Measurements from ENCODE around the gene VSIG1. TPM values are rescaled to one million over a fixed set of nuclear protein-coding genes. Genes with fewer than 3 reads are reported as not detected.

Gene VSIG1
- total RNA-seq, 1 donor from 2014 or later = 0.73 TPM

DNA sequence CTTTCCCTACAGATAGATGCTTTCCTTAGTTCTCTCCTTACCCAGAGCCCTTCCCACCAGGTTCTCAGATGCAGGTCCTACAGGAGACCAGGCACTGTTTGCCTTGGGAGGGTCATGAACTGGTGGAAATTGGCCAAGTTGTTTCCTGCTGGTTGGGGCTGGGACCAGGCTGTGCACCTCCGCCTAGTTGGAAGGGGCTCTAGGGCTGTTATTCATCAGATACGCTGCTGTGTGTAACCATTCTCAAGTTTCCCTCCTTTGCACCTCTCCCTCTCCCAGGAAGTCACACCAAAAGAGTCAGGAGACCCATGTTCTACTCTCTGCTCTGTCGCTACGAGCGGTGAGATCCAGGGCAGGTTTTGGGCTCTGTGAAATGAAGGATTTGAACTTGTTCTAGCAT is 11.9 kb upstream of the VSIG1 start:
- H3K36me3 Mint-ChIP-seq (ENCODE audit: low read depth) = no peaks in the 10 kb centered on the region
- H3K4me1 Mint-ChIP-seq (ENCODE audit: low read depth) = no peaks in the 10 kb centered on the region
- no peak overlapping the region for H3K27ac Mint-ChIP-seq
- intact Hi-C loops (cut with micrococcal nuclease) = no loop called here
- peaks cover 4% of the 10 kb centered on the region for H3K27me3 Mint-ChIP-seq (ENCODE audit: insufficient read depth)
- H3K4me3 Mint-ChIP-seq = no peak overlapping the region
- DNase-seq (ENCODE audit: low spot score) = no peak
- H3K9me3 Mint-ChIP-seq = no peaks in the 10 kb centered on the region

DNA sequence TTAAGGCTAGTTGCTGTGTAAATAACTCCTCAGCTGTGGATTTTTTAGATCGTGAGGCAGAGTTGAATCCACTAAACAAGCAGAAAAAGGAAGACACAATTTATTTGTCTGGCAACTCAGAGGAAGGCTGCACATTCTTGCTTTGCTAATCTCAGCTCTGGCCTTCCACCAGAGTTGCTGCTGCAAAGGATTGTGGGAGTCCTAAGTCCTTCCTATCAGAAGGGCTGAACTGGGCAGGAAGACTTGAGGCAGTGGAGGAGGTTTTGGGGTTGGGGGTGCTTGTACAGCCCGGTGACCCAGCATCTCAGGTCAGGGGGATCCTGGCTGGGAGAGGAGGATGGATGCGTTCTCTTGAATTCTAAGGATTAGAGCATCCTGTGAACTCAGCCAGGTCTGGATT is 11.0 kb upstream of the VSIG1 start:
- no peak overlapping the region for H3K27ac Mint-ChIP-seq
- intact Hi-C loops (cut with micrococcal nuclease) = no loop called here
- DNase-seq (ENCODE audit: low spot score) = no peak
- H3K4me1 Mint-ChIP-seq (ENCODE audit: low read depth) = no peaks in the 10 kb centered on the region
- no peak overlapping the region for H3K4me3 Mint-ChIP-seq
- H3K36me3 Mint-ChIP-seq (ENCODE audit: low read depth) = no peaks in the 10 kb centered on the region
- peaks cover 4% of the 10 kb centered on the region for H3K27me3 Mint-ChIP-seq (ENCODE audit: insufficient read depth)
- no peaks in the 10 kb centered on the region for H3K9me3 Mint-ChIP-seq

DNA sequence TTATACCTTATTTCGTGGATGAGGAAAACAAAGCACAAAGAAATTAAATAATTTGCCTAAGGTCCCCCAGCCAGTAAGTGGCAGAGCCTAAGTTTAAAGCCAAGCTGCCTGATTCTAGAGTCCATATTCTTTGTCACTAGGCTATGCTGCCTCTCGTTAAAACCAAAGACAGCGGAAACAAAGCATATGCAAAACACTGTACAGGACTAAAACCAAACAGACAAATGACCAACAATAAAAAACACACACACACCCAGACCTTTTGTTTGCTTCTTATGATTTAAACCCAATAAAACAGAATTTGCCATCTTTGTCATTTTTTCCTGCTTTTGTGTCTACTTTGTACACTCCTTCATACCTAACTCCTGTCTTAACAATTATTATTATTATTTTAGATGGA is 10.1 kb upstream of the VSIG1 start:
- H3K9me3 Mint-ChIP-seq = no peaks in the 10 kb centered on the region
- H3K27ac Mint-ChIP-seq = no peak overlapping the region

DNA sequence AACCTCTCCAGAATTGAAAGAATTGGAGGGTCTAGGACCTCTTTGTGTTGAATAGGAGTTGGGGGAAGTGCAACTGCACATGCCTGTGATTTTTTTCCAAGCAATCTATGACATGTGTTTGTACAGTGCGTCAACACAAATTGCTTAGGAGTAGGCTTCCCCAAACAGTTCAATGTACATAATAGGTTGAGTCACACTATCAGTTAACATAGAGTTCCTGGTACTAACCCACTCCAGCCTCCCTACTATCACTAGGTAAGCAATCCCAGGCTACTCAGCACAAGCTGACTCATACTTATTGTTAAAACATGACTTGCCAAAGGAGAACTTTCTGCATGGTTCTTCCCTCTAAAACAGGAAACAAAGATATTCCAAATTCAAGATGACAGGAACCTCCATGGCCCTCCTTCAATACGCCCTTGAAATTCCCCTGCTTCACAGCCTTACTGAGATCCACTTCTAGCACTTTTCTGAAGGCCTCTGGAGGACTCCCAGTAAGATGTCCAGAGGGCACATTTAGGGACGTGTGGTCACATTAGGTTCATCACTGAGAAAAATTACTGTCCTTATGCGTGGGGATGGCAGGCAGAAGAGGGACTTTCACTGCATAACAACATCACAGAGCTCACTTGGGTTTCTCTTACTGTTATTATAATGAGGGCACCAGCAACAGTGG is 8.4 kb upstream of the VSIG1 start:
- no peaks in the 10 kb centered on the region for H3K9me3 Mint-ChIP-seq
- H3K4me3 Mint-ChIP-seq = no peak overlapping the region
- no peak for DNase-seq (ENCODE audit: low spot score)
- no peak overlapping the region for H3K27ac Mint-ChIP-seq
- peaks cover 4% of the 10 kb centered on the region for H3K27me3 Mint-ChIP-seq (ENCODE audit: insufficient read depth)
- intact Hi-C loops (cut with micrococcal nuclease) = no loop called here
- H3K4me1 Mint-ChIP-seq (ENCODE audit: low read depth) = no peaks in the 10 kb centered on the region
- no peaks in the 10 kb centered on the region for H3K36me3 Mint-ChIP-seq (ENCODE audit: low read depth)

More for the DNA sequence above, 10.1 kb upstream of the VSIG1 start:
- peaks cover 4% of the 10 kb centered on the region for H3K27me3 Mint-ChIP-seq (ENCODE audit: insufficient read depth)
- H3K36me3 Mint-ChIP-seq (ENCODE audit: low read depth) = no peaks in the 10 kb centered on the region
- H3K4me3 Mint-ChIP-seq = no peak overlapping the region
- intact Hi-C loops (cut with micrococcal nuclease) = no loop called here
- DNase-seq (ENCODE audit: low spot score) = no peak
- no peaks in the 10 kb centered on the region for H3K4me1 Mint-ChIP-seq (ENCODE audit: low read depth)

DNA sequence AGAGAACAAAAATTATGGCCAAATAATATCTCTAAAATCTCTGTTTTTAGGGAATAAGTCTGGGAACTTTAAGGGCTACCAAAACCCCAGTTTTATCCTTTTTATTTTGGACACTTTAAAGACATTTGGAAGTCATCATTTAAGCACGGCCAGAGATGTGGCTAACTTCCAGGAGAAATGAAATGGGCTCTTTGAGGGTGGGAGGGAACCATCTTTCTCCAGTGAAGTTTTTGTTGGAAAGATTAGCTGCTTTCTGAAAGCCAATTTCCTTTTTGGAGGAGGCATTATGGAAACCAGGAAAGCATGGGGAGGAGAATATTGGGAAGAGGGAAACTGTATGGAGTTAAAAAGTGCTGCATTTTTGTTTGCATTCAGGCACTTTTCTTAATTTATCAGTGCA is 4.8 kb downstream of the VSIG1 start:
- no peak overlapping the region for H3K27ac Mint-ChIP-seq
- H3K4me1 Mint-ChIP-seq (ENCODE audit: low read depth) = no peaks in the 10 kb centered on the region
- H3K36me3 Mint-ChIP-seq (ENCODE audit: low read depth) = no peaks in the 10 kb centered on the region
- peaks cover 2% of the 10 kb centered on the region for H3K27me3 Mint-ChIP-seq (ENCODE audit: insufficient read depth)
- no peak for DNase-seq (ENCODE audit: low spot score)
- H3K4me3 Mint-ChIP-seq = no peak overlapping the region
- intact Hi-C loops (cut with micrococcal nuclease) = no loop called here
- no peaks in the 10 kb centered on the region for H3K9me3 Mint-ChIP-seq

DNA sequence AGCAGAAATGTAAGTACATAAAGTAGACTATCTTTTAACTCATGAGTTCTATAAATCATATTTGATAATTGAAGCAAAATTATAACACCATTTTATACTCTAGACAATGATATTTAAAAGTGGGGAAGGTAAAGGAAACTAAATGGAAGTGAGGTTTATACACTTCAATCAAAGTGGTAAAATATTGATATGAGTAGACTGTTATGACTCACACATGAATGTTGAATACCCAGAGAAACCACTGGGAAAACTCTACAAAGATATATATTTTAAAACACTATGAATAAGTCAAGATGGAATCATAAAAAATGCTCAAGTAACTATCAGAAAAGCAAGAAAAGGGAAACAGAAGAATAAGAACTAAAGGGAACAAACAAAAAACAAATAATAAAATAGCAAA is 8.4 kb downstream of the VSIG1 start:
- Mint-ChIP-seq H3K9me3 (no peaks in the 10 kb centered on the region), H3K27me3 (ENCODE audit: insufficient read depth) (peaks cover 10% of the 10 kb centered on the region), H3K4me1 (ENCODE audit: low read depth) (no peaks in the 10 kb centered on the region), H3K27ac (no peak overlapping the region), H3K4me3 (no peak overlapping the region), H3K36me3 (ENCODE audit: low read depth) (no peaks in the 10 kb centered on the region)
- intact Hi-C loops (cut with micrococcal nuclease) = no loop called here
- no peak for DNase-seq (ENCODE audit: low spot score)

DNA sequence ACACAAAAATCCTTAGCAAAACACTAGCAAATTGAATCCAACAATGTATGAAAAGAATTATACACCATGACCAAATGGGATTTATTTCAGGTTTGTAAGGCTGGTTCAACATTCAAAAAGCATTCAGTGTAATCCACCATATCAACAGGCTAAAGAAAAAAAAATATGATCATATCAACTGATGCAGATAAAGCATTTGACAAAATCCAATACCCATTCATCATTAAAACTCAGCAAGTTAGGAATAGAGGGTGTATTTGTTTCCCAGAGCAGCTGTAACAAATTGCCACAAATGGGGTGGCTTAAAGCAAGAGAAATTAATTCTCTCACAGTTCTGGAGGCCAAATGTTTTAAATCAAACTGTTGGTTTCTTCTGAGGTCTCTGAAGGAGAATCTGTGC is 10.7 kb downstream of the VSIG1 start:
- no peak for DNase-seq (ENCODE audit: low spot score)
- no peaks in the 10 kb centered on the region for H3K4me1 Mint-ChIP-seq (ENCODE audit: low read depth)
- no peaks in the 10 kb centered on the region for H3K9me3 Mint-ChIP-seq
- H3K27ac Mint-ChIP-seq = no peak overlapping the region
- H3K27me3 Mint-ChIP-seq (ENCODE audit: insufficient read depth) = peaks cover 13% of the 10 kb centered on the region
- H3K36me3 Mint-ChIP-seq (ENCODE audit: low read depth) = no peaks in the 10 kb centered on the region
- intact Hi-C loops (cut with micrococcal nuclease) = no loop called here
- no peak overlapping the region for H3K4me3 Mint-ChIP-seq

DNA sequence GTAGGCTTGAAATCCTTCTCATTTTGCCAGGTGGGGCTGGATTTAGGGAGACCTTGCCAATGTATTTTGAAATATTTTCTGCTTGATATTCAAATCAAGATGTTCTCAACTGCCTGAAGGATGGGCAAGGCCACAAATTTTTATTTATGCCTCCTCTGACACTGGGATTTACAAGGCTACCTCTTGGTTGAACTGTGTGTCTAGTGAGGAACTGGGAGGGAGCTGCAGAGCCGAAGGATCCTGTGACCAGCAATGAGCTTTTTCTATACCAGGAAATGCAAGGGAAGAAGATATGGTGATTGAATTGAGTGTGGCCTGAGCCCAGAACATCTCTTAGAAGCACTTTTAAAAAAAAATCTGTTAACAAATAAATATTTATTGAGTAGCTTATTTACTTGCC is 14.9 kb downstream of the VSIG1 start:
- Mint-ChIP-seq H3K9me3 (no peaks in the 10 kb centered on the region), H3K4me1 (ENCODE audit: low read depth) (no peaks in the 10 kb centered on the region), H3K36me3 (ENCODE audit: low read depth) (no peaks in the 10 kb centered on the region), H3K4me3 (no peak overlapping the region), H3K27ac (no peak overlapping the region), H3K27me3 (ENCODE audit: insufficient read depth) (peaks cover 11% of the 10 kb centered on the region)
- DNase-seq (ENCODE audit: low spot score) = no peak
- intact Hi-C loops (cut with micrococcal nuclease) = no loop called here

DNA sequence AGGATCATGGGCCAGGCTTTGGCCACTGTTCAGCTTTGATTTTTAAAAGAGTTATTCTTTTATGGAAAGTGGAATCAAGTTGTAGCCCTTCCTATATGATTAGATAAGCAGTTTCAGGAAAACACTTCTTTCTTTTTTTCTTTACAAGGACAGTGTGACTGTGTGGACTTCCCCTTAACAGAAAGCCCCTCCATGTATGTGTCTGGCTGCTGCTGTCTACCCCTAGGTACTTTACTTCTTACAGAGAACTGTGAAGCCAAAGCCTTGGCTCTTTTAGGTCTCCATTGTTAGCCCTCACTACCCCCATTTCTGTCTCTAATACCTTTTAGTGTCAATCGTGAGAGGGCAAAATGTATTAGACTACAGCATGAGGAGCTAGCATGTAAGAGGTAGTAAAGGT is 19.1 kb downstream of the VSIG1 start:
- DNase-seq (ENCODE audit: low spot score) = no peak
- no peaks in the 10 kb centered on the region for H3K36me3 Mint-ChIP-seq (ENCODE audit: low read depth)
- no peaks in the 10 kb centered on the region for H3K9me3 Mint-ChIP-seq
- peaks cover 5% of the 10 kb centered on the region for H3K27me3 Mint-ChIP-seq (ENCODE audit: insufficient read depth)
- H3K4me1 Mint-ChIP-seq (ENCODE audit: low read depth) = no peaks in the 10 kb centered on the region
- no peak overlapping the region for H3K4me3 Mint-ChIP-seq
- H3K27ac Mint-ChIP-seq = no peak overlapping the region
- intact Hi-C loops (cut with micrococcal nuclease) = no loop called here

DNA sequence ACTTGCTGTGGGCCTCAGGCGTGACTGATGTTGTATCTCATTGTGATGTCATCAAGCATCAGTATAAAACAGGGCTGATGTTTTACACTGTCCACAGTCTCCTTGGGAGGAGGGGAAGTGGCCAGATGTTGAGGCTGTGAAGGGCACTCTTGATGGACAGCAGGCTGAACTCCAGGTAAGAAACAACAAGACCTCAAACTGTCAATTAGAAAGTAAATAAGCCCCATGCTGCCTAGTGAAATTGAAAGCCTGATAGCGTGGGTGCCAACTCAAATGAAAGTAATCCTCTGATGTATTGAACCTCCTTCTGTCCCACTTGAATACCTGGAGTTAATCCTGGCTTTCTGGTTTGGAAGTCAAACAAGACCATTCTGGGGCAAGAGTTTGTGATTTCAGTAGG is 19.7 kb downstream of the VSIG1 start:
- intact Hi-C loops (cut with micrococcal nuclease) = no loop called here
- DNase-seq (ENCODE audit: low spot score) = no peak
- no peak overlapping the region for H3K27ac Mint-ChIP-seq
- H3K9me3 Mint-ChIP-seq = no peaks in the 10 kb centered on the region
- no peaks in the 10 kb centered on the region for H3K36me3 Mint-ChIP-seq (ENCODE audit: low read depth)
- peaks cover 6% of the 10 kb centered on the region for H3K27me3 Mint-ChIP-seq (ENCODE audit: insufficient read depth)
- no peak overlapping the region for H3K4me3 Mint-ChIP-seq
- H3K4me1 Mint-ChIP-seq (ENCODE audit: low read depth) = no peaks in the 10 kb centered on the region

DNA sequence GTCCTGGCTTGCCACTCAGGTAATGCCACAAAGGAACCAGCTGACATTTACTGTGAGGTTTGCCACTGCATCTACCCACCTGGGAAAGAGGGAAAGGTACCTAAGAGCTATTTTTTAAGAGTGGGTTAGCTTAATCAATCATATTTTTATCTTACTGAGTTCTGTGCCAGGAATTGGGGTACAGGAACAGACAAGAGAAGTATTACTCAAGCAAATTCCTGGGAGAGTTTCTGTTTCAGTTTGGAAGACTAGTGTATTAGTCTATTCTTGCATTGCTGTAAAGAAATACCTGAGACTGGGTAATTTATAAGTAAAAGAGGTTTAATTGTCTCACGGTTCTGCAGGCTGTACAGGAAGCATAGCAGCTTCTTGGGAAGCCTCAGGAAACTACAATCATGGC is 23.3 kb downstream of the VSIG1 start:
- no peaks in the 10 kb centered on the region for H3K4me1 Mint-ChIP-seq (ENCODE audit: low read depth)
- H3K9me3 Mint-ChIP-seq = no peaks in the 10 kb centered on the region
- H3K4me3 Mint-ChIP-seq = no peak overlapping the region
- H3K27ac Mint-ChIP-seq = no peak overlapping the region
- DNase-seq (ENCODE audit: low spot score) = no peak
- intact Hi-C loops (cut with micrococcal nuclease) = no loop called here
- H3K27me3 Mint-ChIP-seq (ENCODE audit: insufficient read depth) = peaks cover 6% of the 10 kb centered on the region
- H3K36me3 Mint-ChIP-seq (ENCODE audit: low read depth) = no peaks in the 10 kb centered on the region

DNA sequence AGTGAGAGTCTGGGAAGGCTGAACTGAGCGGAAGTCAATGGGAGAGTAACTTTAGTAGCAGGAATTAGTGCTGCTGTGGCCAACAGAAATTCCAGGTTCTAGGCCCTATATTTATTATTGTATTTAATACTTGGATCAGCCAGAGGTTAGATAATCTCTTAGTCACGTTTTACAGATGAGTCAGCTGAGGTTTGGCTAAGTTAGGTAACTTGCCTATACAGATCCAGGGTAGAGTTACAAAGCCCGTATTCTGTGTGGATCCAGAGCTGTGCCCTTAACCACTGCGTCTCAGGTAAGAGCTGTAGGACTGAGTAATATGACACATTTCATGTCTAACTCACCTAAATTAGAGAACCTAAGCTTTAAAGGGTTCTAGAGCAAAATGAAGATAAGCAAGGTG is 26.0 kb downstream of the VSIG1 start:
- H3K36me3 Mint-ChIP-seq (ENCODE audit: low read depth) = no peaks in the 10 kb centered on the region
- peaks cover 6% of the 10 kb centered on the region for H3K27me3 Mint-ChIP-seq (ENCODE audit: insufficient read depth)
- DNase-seq (ENCODE audit: low spot score) = no peak
- H3K4me3 Mint-ChIP-seq = no peak overlapping the region
- intact Hi-C loops (cut with micrococcal nuclease) = loop anchor here (5.0 kb wide), 1 partner anchor 414 kb away; no protein-coding TSS in a partner anchor
- H3K4me1 Mint-ChIP-seq (ENCODE audit: low read depth) = no peaks in the 10 kb centered on the region
- H3K9me3 Mint-ChIP-seq = no peaks in the 10 kb centered on the region
- no peak overlapping the region for H3K27ac Mint-ChIP-seq

DNA sequence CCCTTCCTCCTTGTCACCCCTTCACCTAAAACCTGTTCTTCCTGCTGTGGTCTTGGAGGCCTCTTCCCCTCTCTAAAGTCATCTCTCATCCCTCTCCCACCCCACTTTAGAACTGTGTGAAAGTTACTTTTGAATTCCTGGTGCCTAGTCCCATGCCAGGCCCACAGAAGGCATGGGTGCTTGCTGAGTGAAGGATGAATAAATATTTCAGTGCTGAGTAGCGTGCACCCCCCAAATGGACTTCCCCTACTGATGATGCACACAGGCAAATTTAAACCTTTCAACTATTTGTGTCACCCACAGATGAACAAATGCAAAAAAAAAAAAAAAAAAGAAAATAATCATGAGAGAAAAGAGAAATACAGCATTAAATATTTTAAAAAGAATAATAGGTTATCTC is 26.7 kb downstream of the VSIG1 start:
- no peaks in the 10 kb centered on the region for H3K9me3 Mint-ChIP-seq
- H3K4me1 Mint-ChIP-seq (ENCODE audit: low read depth) = no peaks in the 10 kb centered on the region
- H3K27ac Mint-ChIP-seq = no peak overlapping the region
- intact Hi-C loops (cut with micrococcal nuclease) = loop anchor here (5.0 kb wide), 1 partner anchor 414 kb away; no protein-coding TSS in a partner anchor
- H3K36me3 Mint-ChIP-seq (ENCODE audit: low read depth) = no peaks in the 10 kb centered on the region
- DNase-seq (ENCODE audit: low spot score) = no peak
- H3K27me3 Mint-ChIP-seq (ENCODE audit: insufficient read depth) = peaks cover 6% of the 10 kb centered on the region
- H3K4me3 Mint-ChIP-seq = no peak overlapping the region

DNA sequence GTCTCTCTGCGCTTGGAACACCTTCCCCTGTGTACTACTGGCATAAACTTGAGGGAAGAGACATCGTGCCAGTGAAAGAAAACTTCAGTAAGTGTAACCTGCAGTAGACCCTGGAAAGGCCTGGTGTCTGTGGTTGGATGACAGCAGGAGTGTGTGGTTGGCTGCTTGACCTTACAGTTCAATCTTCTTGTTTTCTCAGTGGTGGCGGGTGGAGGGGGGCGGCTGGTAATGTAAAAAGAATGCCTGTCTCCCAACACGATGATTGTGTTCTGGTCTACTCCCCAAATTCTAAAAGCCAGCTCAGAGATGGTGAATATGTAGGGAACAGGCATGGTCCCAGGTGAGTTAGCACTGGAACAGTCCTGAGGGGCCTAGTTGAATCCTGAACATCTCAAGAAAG is 27.9 kb downstream of the VSIG1 start:
- Mint-ChIP-seq H3K4me3 (no peak overlapping the region), H3K36me3 (ENCODE audit: low read depth) (no peaks in the 10 kb centered on the region), H3K27ac (no peak overlapping the region), H3K9me3 (no peaks in the 10 kb centered on the region), H3K27me3 (ENCODE audit: insufficient read depth) (peaks cover 6% of the 10 kb centered on the region), H3K4me1 (ENCODE audit: low read depth) (no peaks in the 10 kb centered on the region)
- no peak for DNase-seq (ENCODE audit: low spot score)
- intact Hi-C loops (cut with micrococcal nuclease) = loop anchor here (1.0 to 5.0 kb wide), 6 partner anchors 52 to 1178 kb away; partner anchors contain the start of gene NCBP2L
